ENCODE results near the gene PRSS53. TPM values are rescaled to one million over a fixed set of nuclear protein-coding genes. Genes with fewer than 3 reads are reported as not detected.
A peak's percentile ranks its signal among the peaks of the same experiment; 100 is the strongest.

Gene PRSS53
- polyA plus RNA-seq, 4 donors, result 1.2 to 4.7 (median 1.7) TPM

- WGBS, 3 donors, result 23 to 66% (median 49%) methylated on average over 19 to 20 of the region's 20 CpGs
- peaks cover 4 to 76% (median 13%) of the 10 kb centered on the region in 3 donors for H3K4me1 ChIP-seq (ENCODE audit: control insufficient read depth in 3 of 3, insufficient read depth in 2 of 3, low read depth in 1 of 3, low read length in 2 of 3)
- FAIRE-seq (no peak), DNase-seq (peak; percentile 26 to 29)
- no peaks in the 10 kb centered on the region for H3K9me3 ChIP-seq (ENCODE audit: control insufficient read depth in 2 of 2, insufficient read depth in 1 of 2, low read depth in 1 of 2, low read length in 1 of 2)
- H3K4me3 ChIP-seq (ENCODE audit: low read depth in 1 of 3, low read length in 3 of 3), result peak overlapping the region in 1 of 3 donors; percentile 94
- H3K27ac ChIP-seq (ENCODE audit: low read depth in 1 of 3, low read length in 2 of 3), result peak overlapping the region; percentile 90 to 98 (median 94)
- H3K27me3 ChIP-seq (ENCODE audit: control insufficient read depth in 3 of 3, insufficient read depth in 3 of 3, low read length in 3 of 3), result no peaks in the 10 kb centered on the region
- peaks cover 0 to 65% (median 0%) of the 10 kb centered on the region in 3 donors for H3K36me3 ChIP-seq (ENCODE audit: control insufficient read depth in 3 of 3, insufficient read depth in 2 of 3, low read depth in 1 of 3, low read length in 3 of 3)
These were observed 43.7 kb upstream of the PRSS53 start for GRCh38 chr16:31132303-31132979.

- no peak for FAIRE-seq
- WGBS, 3 donors, result 29 to 58% (median 39%) methylated on average over 5 of the region's 5 CpGs
- peak overlapping the region; percentile 90 to 98 (median 94) for H3K27ac ChIP-seq (ENCODE audit: low read depth in 1 of 3, low read length in 2 of 3)
- DNase-seq, result peak; percentile 94 to 99
- H3K4me1 ChIP-seq (ENCODE audit: control insufficient read depth in 3 of 3, insufficient read depth in 2 of 3, low read depth in 1 of 3, low read length in 2 of 3), result peaks cover 4 to 79% (median 13%) of the 10 kb centered on the region in 3 donors
- peaks cover 0 to 71% (median 0%) of the 10 kb centered on the region in 3 donors for H3K36me3 ChIP-seq (ENCODE audit: control insufficient read depth in 3 of 3, insufficient read depth in 2 of 3, low read depth in 1 of 3, low read length in 3 of 3)
- H3K27me3 ChIP-seq (ENCODE audit: control insufficient read depth in 3 of 3, insufficient read depth in 3 of 3, low read length in 3 of 3), result no peaks in the 10 kb centered on the region
- H3K9me3 ChIP-seq (ENCODE audit: control insufficient read depth in 2 of 2, insufficient read depth in 1 of 2, low read depth in 1 of 2, low read length in 1 of 2), result no peaks in the 10 kb centered on the region
- no peak overlapping the region for H3K4me3 ChIP-seq (ENCODE audit: low read depth in 1 of 3, low read length in 3 of 3)
These were observed 43.1 kb upstream of the PRSS53 start for GRCh38 chr16:31131841-31132271.

- 37 to 64% (median 45%) methylated on average over 11 of the region's 11 CpGs for WGBS, 3 donors
- Histone ChIP-seq H3K27ac (ENCODE audit: low read depth in 1 of 3, low read length in 2 of 3) (peak overlapping the region; percentile 90 to 98 (median 94)), H3K4me1 (ENCODE audit: control insufficient read depth in 3 of 3, insufficient read depth in 2 of 3, low read depth in 1 of 3, low read length in 2 of 3) (peaks cover 4 to 74% (median 13%) of the 10 kb centered on the region in 3 donors), H3K9me3 (ENCODE audit: control insufficient read depth in 2 of 2, insufficient read depth in 1 of 2, low read depth in 1 of 2, low read length in 1 of 2) (no peaks in the 10 kb centered on the region), H3K36me3 (ENCODE audit: control insufficient read depth in 3 of 3, insufficient read depth in 2 of 3, low read depth in 1 of 3, low read length in 3 of 3) (peaks cover 0 to 74% (median 0%) of the 10 kb centered on the region in 3 donors), H3K4me3 (ENCODE audit: low read depth in 1 of 3, low read length in 3 of 3) (peak overlapping the region in 2 of 3 donors; percentile 4 to 27), H3K27me3 (ENCODE audit: control insufficient read depth in 3 of 3, insufficient read depth in 3 of 3, low read length in 3 of 3) (no peaks in the 10 kb centered on the region)
- FAIRE-seq, result no peak
- no peak for DNase-seq
These were observed 42.7 kb upstream of the PRSS53 start for GRCh38 chr16:31131416-31131815.

GRCh38 chr16:31130899-31131298, 42.2 kb upstream of the PRSS53 start:
- H3K36me3 ChIP-seq (ENCODE audit: control insufficient read depth in 3 of 3, insufficient read depth in 2 of 3, low read depth in 1 of 3, low read length in 3 of 3), result peaks cover 0 to 78% (median 0%) of the 10 kb centered on the region in 3 donors
- FAIRE-seq, result no peak
- peak; percentile 94 to 97 for DNase-seq

GRCh38 chr16:31130336-31130891, 41.7 kb upstream of the PRSS53 start:
- FAIRE-seq (no peak), DNase-seq (peak in 1 of 2 donors; percentile 29)
- H3K4me1 ChIP-seq (ENCODE audit: control insufficient read depth in 3 of 3, insufficient read depth in 2 of 3, low read depth in 1 of 3, low read length in 2 of 3), result peaks cover 4 to 66% (median 13%) of the 10 kb centered on the region in 3 donors
- H3K4me3 ChIP-seq (ENCODE audit: low read depth in 1 of 3, low read length in 3 of 3), result no peak overlapping the region
- peaks cover 0 to 82% (median 0%) of the 10 kb centered on the region in 3 donors for H3K36me3 ChIP-seq (ENCODE audit: control insufficient read depth in 3 of 3, insufficient read depth in 2 of 3, low read depth in 1 of 3, low read length in 3 of 3)
- 18 to 66% (median 29%) methylated on average over 10 of the region's 10 CpGs for whole genome bisulfite sequencing, 3 donors
- no peaks in the 10 kb centered on the region for H3K9me3 ChIP-seq (ENCODE audit: control insufficient read depth in 2 of 2, insufficient read depth in 1 of 2, low read depth in 1 of 2, low read length in 1 of 2)
- no peaks in the 10 kb centered on the region for H3K27me3 ChIP-seq (ENCODE audit: control insufficient read depth in 3 of 3, insufficient read depth in 3 of 3, low read length in 3 of 3)
- H3K27ac ChIP-seq (ENCODE audit: low read depth in 1 of 3, low read length in 2 of 3), result peak overlapping the region; percentile 90 to 98 (median 94)

More at GRCh38 chr16:31130899-31131298, 42.2 kb upstream of the PRSS53 start:
- Histone ChIP-seq H3K9me3 (ENCODE audit: control insufficient read depth in 2 of 2, insufficient read depth in 1 of 2, low read depth in 1 of 2, low read length in 1 of 2) (no peaks in the 10 kb centered on the region), H3K4me1 (ENCODE audit: control insufficient read depth in 3 of 3, insufficient read depth in 2 of 3, low read depth in 1 of 3, low read length in 2 of 3) (peaks cover 4 to 69% (median 13%) of the 10 kb centered on the region in 3 donors), H3K4me3 (ENCODE audit: low read depth in 1 of 3, low read length in 3 of 3) (peak overlapping the region in 1 of 3 donors; percentile 27), H3K27me3 (ENCODE audit: control insufficient read depth in 3 of 3, insufficient read depth in 3 of 3, low read length in 3 of 3) (no peaks in the 10 kb centered on the region), H3K27ac (ENCODE audit: low read depth in 1 of 3, low read length in 2 of 3) (peak overlapping the region; percentile 90 to 98 (median 94))
- WGBS, 3 donors, result 22 to 49% (median 36%) methylated on average over 5 to 6 of the region's 6 CpGs

GRCh38 chr16:31129568-31130335, 41.0 kb upstream of the PRSS53 start:
- Histone ChIP-seq H3K27me3 (ENCODE audit: control insufficient read depth in 3 of 3, insufficient read depth in 3 of 3, low read length in 3 of 3) (no peaks in the 10 kb centered on the region), H3K9me3 (ENCODE audit: control insufficient read depth in 2 of 2, insufficient read depth in 1 of 2, low read depth in 1 of 2, low read length in 1 of 2) (no peaks in the 10 kb centered on the region), H3K4me1 (ENCODE audit: control insufficient read depth in 3 of 3, insufficient read depth in 2 of 3, low read depth in 1 of 3, low read length in 2 of 3) (peaks cover 4 to 66% (median 13%) of the 10 kb centered on the region in 3 donors), H3K36me3 (ENCODE audit: control insufficient read depth in 3 of 3, insufficient read depth in 2 of 3, low read depth in 1 of 3, low read length in 3 of 3) (peaks cover 0 to 81% (median 0%) of the 10 kb centered on the region in 3 donors), H3K4me3 (ENCODE audit: low read depth in 1 of 3, low read length in 3 of 3) (no peak overlapping the region), H3K27ac (ENCODE audit: low read depth in 1 of 3, low read length in 2 of 3) (peak overlapping the region; percentile 90 to 98 (median 94))
- FAIRE-seq (no peak), DNase-seq (peak; percentile 38 to 46)
- WGBS, 3 donors, result 23 to 55% (median 37%) methylated on average over 28 to 29 of the region's 29 CpGs

GRCh38 chr16:31128711-31129567, 40.2 kb upstream of the PRSS53 start:
- peaks cover 4 to 66% (median 13%) of the 10 kb centered on the region in 3 donors for H3K4me1 ChIP-seq (ENCODE audit: control insufficient read depth in 3 of 3, insufficient read depth in 2 of 3, low read depth in 1 of 3, low read length in 2 of 3)
- DNase-seq (peak; percentile 79 to 86), FAIRE-seq (no peak)
- H3K27me3 ChIP-seq (ENCODE audit: control insufficient read depth in 3 of 3, insufficient read depth in 3 of 3, low read length in 3 of 3), result no peaks in the 10 kb centered on the region
- 12 to 54% (median 35%) methylated on average over 14 of the region's 14 CpGs for WGBS, 3 donors
- H3K36me3 ChIP-seq (ENCODE audit: control insufficient read depth in 3 of 3, insufficient read depth in 2 of 3, low read depth in 1 of 3, low read length in 3 of 3), result peaks cover 0 to 79% (median 3%) of the 10 kb centered on the region in 3 donors
- peak overlapping the region; percentile 90 to 98 (median 94) for H3K27ac ChIP-seq (ENCODE audit: low read depth in 1 of 3, low read length in 2 of 3)
- no peak overlapping the region for H3K4me3 ChIP-seq (ENCODE audit: low read depth in 1 of 3, low read length in 3 of 3)
- no peaks in the 10 kb centered on the region for H3K9me3 ChIP-seq (ENCODE audit: control insufficient read depth in 2 of 2, insufficient read depth in 1 of 2, low read depth in 1 of 2, low read length in 1 of 2)
